Urinary bladder (tissue), 4 donors: Measurements from ENCODE around the gene SKI. TPM values are rescaled to one million over a fixed set of nuclear protein-coding genes. Genes with fewer than 3 reads are reported as not detected.
A peak's percentile ranks its signal among the peaks of the same experiment; 100 is the strongest.

Source experiments
- DNase-seq: peaks from one replicate; pipeline ENCODE4 v3.0.0-alpha.2; 2015; ENCODE audit errors: extremely low spot score
- H3K27ac ChIP-seq: one replicate; pipeline ENCODE4 v1.5.1; 2013; ENCODE audit warnings: low read depth, mild to moderate bottlenecking, moderate library complexity
- H3K36me3 ChIP-seq: one replicate; pipeline ENCODE4 v1.6.1; 2013; ENCODE audit warnings: mild to moderate bottlenecking, moderate library complexity; ENCODE audit not compliant: insufficient read depth
- H3K4me1 ChIP-seq: one replicate; pipeline ENCODE4 v1.6.1; 2013; ENCODE audit warnings: mild to moderate bottlenecking, moderate library complexity; ENCODE audit not compliant: insufficient read depth
- H3K4me3 ChIP-seq: one replicate; pipeline ENCODE4 v1.5.1; 2013; ENCODE audit warnings: low read depth, low read length
- WGBS: extraction: QIAGEN DNeasy Blood & Tissue Kit; methylation state at CpG from one replicate; pipeline ENCODE4 v1.1.7; 2013; 5-methylcytosine and 5-hydroxymethylcytosine counted together
- polyA plus RNA-seq: library from polyadenylated mRNA; stranded (reverse); fragments of 200-250 nt; gene quantifications from one replicate; pipeline ENCODE4 v1.2.3, GENCODE V29; 2013
- total RNA-seq: library from RNA; depleted of rRNA; stranded (reverse); fragments of >200 nt; gene quantifications from one replicate; pipeline ENCODE4 v1.2.3, GENCODE V29; 2014
- donor health status: healthy with polysubstance abuse.
- donor health status: healthy.

SKI gene
- total and polyA plus RNA-seq, 2 donors: 27.8 to 60.5 TPM

DNA sequence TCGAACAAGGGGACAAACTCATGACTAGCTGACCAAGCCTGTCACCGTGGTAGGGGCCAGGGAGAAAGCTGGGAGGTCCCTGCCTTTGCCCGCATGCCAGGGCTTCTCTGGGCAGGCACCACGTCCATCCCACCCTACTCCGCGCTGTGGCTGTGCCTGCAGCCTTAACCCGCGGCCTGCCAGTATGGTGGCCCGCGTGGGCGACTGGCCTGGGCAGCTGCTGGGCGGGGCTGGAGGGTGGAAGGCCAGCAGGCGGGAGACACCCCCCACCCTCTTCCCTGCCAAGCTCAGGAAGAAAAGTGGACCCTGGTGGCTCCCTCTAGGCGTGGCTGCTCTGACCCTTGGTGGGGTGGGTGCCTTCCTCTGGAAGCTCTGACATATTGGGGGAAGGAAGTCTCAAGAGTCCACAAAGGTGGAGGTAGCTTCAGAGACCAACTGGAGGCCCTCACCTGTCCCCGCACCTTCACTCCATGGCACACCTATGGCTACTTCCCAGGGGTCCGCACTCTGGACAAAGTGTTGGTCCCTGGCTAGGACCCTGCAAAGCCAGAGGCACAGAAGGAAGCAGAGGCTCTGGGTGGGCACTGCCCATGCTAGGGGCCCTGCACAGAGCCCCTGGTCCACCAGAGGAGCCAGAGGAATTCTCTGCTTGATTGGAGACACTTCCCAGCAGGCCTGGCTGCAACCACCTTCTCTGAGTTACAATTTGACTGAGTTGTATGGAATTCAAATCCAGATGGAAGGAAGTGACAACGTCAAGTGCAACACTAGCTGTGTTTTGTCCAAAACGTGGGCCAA lies 3.3 kb upstream of the SKI start:
- DNase-seq: no peak
- 87% methylated on average over 18 of the region's 18 CpGs for WGBS
- H3K27ac ChIP-seq: no peak overlapping the region
- H3K4me1 ChIP-seq: no peaks in the 10 kb centered on the region
- H3K36me3 ChIP-seq: no peaks in the 10 kb centered on the region
- no peak overlapping the region for H3K4me3 ChIP-seq

DNA sequence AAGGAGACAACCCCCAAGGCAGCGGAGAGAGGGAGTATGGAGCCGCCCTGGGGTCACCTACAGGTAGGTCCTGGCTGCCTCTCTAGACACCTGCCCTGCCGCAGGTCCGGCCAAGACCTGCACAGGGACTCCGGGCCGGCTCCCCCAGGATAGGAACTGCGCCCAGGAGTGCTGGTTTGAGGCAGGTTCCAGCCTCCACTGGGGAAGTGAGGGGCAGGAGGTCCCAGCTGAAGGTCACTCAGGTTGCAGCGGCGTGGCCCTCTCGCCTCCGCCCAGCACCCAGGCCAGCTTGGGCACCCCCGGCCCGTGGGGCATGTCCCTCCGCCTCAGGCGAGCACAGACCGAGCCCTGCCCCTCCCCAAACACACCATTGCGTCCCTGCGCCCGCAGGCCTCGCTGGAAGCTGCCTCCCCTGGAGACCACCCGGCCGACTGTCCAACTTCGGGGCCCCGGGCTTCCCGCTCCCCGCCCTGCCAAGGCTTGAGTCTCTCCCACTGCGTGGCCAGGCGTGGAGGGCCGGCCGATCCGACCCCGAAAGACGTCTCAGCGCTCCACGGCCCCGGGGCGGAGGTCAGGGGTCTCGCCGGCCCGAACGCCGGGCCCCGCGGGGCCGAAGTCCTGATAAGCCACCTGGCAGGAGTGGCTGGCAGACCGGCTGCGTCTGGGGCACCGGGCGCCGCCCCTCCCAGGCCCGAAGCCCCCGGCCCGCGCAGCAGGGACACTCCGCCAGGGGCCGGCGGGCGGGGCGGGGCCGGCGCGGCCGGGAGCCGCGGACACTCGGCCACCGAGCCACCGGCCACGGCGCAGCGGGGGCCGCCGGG lies 1.4 kb upstream of the SKI start:
- peak overlapping the region; percentile 75 for H3K4me3 ChIP-seq
- H3K36me3 ChIP-seq: no peaks in the 10 kb centered on the region
- H3K27ac ChIP-seq: peak overlapping the region; percentile 99
- H3K4me1 ChIP-seq: peaks cover under 1% of the 10 kb centered on the region
- no peak for DNase-seq
- 16% methylated on average over 73 of the region's 73 CpGs for WGBS

DNA sequence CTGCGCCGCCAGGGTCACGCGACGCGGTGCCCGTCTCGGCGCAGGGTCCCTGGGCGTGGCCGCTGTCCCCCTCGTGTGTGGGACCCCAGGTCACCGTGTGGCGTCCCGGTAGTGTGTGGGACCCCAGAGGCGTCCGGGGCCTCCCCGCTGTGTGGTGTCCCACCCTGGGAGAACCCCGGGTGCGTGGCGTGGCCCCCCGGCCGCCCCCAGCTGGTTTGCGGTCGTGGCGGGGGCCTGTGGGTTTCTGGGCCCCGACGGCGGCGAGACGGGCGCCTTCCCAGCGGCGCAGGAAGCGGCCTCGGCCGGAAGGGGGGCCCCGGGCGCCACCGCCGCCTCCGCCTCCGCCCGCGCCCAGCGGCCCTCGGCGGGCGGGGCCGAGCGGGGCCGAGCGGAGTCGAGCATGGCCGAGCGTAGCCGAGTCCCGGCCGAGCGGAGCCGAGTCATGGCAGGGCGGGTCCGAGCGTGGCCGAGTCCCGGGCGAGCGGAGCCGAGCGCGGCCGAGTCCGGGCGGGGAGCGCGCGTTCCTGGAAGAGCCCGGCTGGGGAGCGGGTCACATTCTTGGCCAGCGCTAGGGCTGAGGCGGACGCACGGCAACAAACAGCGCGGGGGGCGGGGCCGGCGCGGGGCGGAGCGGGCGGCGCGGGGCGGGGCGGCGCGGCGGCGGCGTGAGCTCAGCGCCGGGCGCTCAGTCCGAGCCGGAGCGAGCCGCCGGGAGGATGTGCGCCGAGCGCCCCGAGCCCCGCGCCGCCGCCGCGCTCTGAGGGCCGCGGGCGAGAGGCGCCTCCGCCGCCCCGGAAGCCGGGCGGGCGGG lies 568 bp upstream of the SKI start:
- under 1% methylated on average over 119 of the region's 129 CpGs for WGBS
- DNase-seq: peak; percentile 91
- H3K4me3 ChIP-seq: peak overlapping the region; percentile 92
- peaks cover 3% of the 10 kb centered on the region for H3K4me1 ChIP-seq
- no peaks in the 10 kb centered on the region for H3K36me3 ChIP-seq
- peak overlapping the region; percentile 99 for H3K27ac ChIP-seq

GRCh38 chr1:2228694-2229036 lies 546 bp downstream of the SKI start:
- Histone ChIP-seq H3K4me3 (peak overlapping the region; percentile 92), H3K36me3 (no peaks in the 10 kb centered on the region), H3K4me1 (peaks cover 3% of the 10 kb centered on the region), H3K27ac (peak overlapping the region; percentile 76)
- under 1% methylated on average over 47 of the region's 50 CpGs for WGBS
- DNase-seq: no peak

- Histone ChIP-seq H3K36me3 (no peaks in the 10 kb centered on the region), H3K4me1 (peaks cover 3% of the 10 kb centered on the region), H3K27ac (peak overlapping the region; percentile 50), H3K4me3 (peak overlapping the region; percentile 92)
- DNase-seq: no peak
- under 1% methylated on average over 77 of the region's 77 CpGs for WGBS
Observed at GRCh38 chr1:2229037-2229864, 1.1 kb downstream of the SKI start.

- DNase-seq: no peak
- peak overlapping the region; percentile 50 for H3K27ac ChIP-seq
- 8% methylated on average over 32 of the region's 32 CpGs for WGBS
- no peaks in the 10 kb centered on the region for H3K36me3 ChIP-seq
- peak overlapping the region; percentile 92 for H3K4me3 ChIP-seq
- H3K4me1 ChIP-seq: peaks cover 4% of the 10 kb centered on the region
Observed at GRCh38 chr1:2229911-2230731, 2.0 kb downstream of the SKI start.

DNA sequence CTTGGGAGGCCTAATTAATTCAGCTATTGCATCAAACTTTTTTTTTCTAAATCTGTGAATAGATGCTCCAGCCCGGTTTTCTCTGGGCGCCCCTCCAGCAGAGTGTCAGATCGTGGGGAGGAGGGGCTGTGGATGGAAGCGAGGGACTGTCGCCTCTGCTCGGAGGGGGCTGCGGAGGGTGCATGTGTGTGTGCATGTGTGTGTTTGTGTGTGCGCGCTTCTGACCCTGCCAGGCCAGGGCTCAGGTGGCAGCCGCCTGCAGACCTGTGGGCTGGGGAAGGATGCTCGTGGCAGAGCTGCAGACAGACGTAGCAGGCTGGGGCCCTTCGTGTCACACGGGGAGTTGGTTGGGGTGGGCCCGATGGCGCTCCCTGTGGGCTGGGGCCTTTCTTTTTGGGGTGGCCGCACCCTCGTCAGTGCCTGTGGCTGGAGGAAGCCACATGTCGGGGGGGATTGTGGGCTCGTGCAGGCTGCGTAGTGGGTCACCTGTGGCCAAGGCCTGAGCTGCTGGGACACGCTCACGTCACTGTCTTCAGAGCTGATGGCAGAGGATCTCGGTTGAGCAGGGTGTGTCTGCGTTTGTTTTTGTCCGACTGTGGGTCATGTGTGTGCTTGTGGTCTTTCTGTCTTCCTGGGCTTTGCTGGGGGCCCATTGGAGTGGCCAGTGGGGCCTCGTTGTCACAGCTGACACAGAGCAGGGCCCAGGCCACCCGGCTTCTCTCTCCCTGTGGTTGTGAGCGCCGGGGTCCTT lies 2.8 kb downstream of the SKI start:
- Histone ChIP-seq H3K36me3 (no peaks in the 10 kb centered on the region), H3K4me1 (peaks cover 7% of the 10 kb centered on the region), H3K27ac (peak overlapping the region; percentile 65), H3K4me3 (peak overlapping the region; percentile 92)
- no peak for DNase-seq
- WGBS: 5% methylated on average over 30 of the region's 30 CpGs

GRCh38 chr1:2231532-2232254 lies 3.6 kb downstream of the SKI start:
- Histone ChIP-seq H3K36me3 (no peaks in the 10 kb centered on the region), H3K4me1 (peaks cover 7% of the 10 kb centered on the region), H3K27ac (peak overlapping the region; percentile 58), H3K4me3 (peak overlapping the region; percentile 92)
- WGBS: 12% methylated on average over 26 of the region's 26 CpGs
- no peak for DNase-seq

GRCh38 chr1:2232255-2232915 lies 4.3 kb downstream of the SKI start:
- no peak for DNase-seq
- peaks cover 9% of the 10 kb centered on the region for H3K4me1 ChIP-seq
- H3K4me3 ChIP-seq: peak overlapping the region; percentile 92
- H3K27ac ChIP-seq: peak overlapping the region; percentile 43
- H3K36me3 ChIP-seq: no peaks in the 10 kb centered on the region
- 28% methylated on average over 17 of the region's 17 CpGs for WGBS

DNA sequence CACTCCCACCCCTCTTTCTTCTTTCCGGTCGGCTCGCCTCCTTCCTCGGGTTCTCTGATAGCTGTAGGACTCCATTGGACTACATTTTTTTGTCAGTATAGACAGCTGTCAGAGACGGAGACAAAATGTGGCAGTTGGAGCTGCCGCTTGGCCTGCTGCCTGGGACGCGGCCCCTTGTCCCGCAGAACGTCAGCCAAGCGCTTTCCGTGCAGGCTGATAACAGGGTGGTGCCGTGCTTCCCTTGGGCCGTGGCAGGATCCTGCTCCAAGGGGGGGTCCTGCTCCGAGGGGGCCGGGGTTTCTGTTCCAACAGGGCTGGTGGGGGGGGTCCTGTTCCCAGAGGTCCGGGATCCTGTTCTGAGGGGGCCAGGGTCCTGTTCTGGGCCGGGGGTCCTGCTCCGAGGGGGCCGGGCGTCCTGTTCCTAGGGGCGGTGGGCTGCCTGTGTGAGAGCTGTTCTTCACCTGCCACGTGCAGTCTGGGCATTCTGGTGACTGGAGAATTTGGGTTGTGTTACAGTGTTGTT lies 4.9 kb downstream of the SKI start:
- WGBS: 47% methylated on average over 23 of the region's 23 CpGs
- DNase-seq: no peak
- H3K4me3 ChIP-seq: no peak overlapping the region
- no peak overlapping the region for H3K27ac ChIP-seq
- H3K4me1 ChIP-seq: peaks cover 10% of the 10 kb centered on the region
- H3K36me3 ChIP-seq: no peaks in the 10 kb centered on the region

GRCh38 chr1:2233468-2233867 lies 5.3 kb downstream of the SKI start:
- H3K27ac ChIP-seq: peak overlapping the region; percentile 68
- H3K4me1 ChIP-seq: peaks cover 10% of the 10 kb centered on the region
- no peaks in the 10 kb centered on the region for H3K36me3 ChIP-seq
- DNase-seq: no peak
- WGBS: 66% methylated on average over 12 of the region's 12 CpGs
- peak overlapping the region; percentile 1 for H3K4me3 ChIP-seq
